GM18909 (cell line): ENCODE data around the gene MAPKAPK2.
A peak's percentile ranks its signal among the peaks of the same experiment; 100 is the strongest.

Experiments used
- ATAC-seq: cut with Tn5 transposase; IDR thresholded peaks from one replicate; pipeline ENCODE4 v1.9.1; 2021; ENCODE audit warnings: mild to moderate bottlenecking; ENCODE audit not compliant: unreplicated experiment, poor library complexity

The MAPKAPK2 gene

GRCh38 chr1:206681359-206681758 is 3.3 kb upstream of the MAPKAPK2 start:
- no peak for ATAC-seq

GRCh38 chr1:206682111-206682510 is 2.6 kb upstream of the MAPKAPK2 start:
- no peak for ATAC-seq

DNA sequence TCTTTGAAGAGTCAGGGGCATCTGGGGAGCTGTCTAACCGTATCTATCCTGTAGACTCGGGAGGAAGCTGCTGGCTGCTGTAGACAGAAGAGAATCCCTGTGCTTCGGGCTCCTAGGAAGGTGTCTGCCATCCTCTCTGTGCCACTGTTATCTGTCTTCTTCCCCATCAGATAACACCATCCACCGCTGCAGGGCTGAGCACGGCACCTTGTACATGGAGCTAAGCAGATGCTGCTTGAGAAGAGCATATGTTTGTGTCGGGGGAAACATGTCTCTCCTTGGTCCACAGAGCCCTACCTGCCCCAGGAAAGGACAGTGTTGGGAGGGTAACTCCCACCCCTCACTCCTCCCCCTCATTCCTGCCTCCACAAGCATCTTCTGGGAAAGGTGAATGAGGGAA is 1.4 kb upstream of the MAPKAPK2 start:
- ATAC-seq: no peak

- ATAC-seq: no peak
These were observed 702 bp upstream of the MAPKAPK2 start for GRCh38 chr1:206684003-206684402.

- peak; percentile 23 for ATAC-seq
These were observed 646 bp downstream of the MAPKAPK2 start for GRCh38 chr1:206685334-206685768.

DNA sequence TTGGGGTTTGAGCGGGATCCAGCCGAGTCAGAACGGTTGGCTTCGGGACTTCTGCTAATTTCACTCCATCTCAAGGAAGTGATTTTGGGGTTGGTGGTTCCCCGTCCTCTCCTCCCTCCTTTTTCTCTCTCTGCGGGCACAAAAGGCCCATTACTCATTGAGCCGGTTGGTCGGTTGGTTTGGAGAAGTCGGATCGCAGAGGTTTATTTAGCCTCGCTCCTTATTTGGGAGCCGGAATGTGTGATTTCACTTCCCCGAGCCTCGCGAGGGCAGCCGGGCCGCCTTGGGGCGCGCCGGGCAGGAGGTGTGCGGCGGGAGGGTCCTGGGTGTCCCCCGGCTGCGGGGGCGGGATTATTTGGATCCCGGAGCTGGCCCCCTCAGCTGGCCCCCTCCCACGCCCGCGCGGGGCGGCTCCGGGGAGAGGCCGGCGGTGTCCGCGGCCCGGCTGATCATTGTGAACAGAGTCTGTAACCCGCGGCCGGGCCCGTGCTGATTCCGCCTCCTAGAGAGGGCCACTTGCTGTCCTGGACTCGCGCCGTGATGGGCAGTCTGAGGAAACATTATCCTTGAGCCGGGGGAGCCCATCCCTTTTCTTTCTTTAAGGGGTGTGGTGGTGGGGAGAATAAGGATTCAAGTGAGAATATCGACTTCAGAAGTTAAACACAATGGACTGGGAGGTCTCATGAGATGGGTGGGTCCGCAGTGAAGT is 1.2 kb downstream of the MAPKAPK2 start:
- peak; percentile 29 for ATAC-seq

- peak; percentile 32 for ATAC-seq
These were observed 2.0 kb downstream of the MAPKAPK2 start for GRCh38 chr1:206686478-206687249.

DNA sequence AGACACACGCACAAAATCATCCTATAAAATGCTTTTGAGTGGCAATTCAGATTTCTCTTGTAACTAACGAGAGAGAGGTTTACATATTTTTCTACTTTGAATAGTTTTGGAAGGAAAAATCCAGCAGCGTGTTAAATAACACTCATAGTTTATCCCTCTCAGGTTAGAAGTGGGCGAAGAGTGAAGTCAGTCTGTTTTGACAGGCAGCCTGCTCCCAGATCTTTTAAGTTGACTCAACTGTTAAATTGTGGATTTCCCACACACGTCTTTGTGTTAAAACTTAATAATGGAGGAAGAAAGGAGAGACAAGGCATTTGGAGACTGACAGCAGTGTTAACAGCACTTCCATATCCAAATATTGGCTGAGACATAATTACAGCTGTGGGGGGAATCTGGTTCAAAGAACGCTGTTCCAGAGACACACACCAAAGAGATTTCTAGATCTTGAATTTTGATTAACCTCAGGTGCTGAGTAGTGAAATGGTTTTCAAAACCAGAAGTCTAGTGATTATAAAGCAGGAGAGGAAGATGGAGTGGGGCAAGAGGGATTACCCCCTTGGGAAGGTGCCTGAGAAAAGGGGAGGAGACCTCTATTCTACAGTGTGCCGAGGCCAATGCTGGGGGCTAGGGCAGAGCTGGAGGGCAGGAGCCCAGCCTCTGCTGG is 2.7 kb downstream of the MAPKAPK2 start:
- no peak for ATAC-seq

DNA sequence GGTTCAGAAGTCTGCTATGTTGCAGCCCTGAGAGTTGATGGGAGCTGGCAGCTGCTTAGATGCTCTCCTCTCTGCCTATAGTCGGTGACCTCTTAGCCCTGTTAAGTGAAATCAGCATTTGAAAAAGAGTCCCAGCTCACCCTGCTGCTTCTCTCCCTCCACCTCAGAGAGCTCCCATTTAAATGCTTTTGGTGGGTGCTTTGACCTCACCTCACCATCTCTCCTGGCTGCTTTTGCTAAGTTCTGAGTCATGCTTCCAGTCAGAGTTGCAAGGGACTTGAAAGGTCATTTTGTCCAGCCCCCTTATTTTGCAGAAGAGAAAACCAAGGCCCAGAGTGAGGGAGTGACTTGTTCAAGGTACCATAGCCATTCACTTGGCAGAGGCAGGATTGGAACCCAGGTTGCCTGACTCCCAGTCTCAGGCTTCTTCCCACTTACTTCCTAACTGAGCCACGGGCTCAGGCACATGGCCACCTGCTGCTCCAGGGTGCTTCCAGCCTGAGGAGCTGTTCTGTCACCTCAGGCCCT is 3.3 kb downstream of the MAPKAPK2 start:
- no peak for ATAC-seq

DNA sequence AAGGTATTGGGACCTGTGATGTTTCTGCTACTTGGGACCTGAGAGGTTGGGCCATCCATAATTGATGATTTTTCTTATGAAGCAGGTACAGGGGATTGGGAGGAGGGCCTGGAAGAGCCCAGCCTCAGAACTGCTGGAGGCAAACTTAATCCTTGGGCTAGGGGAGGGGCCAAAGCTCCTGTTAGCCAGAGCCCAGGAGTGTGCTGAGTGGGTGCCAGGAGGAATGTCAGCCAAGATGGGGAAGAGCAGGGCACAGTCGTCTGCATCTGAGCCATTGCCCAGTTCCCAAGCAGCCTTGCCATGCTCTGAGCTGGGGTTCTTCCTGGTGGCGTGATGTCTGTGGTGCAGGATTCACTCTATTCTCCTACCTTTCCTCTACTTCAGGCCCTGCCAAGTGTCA is 5.8 kb downstream of the MAPKAPK2 start:
- no peak for ATAC-seq

DNA sequence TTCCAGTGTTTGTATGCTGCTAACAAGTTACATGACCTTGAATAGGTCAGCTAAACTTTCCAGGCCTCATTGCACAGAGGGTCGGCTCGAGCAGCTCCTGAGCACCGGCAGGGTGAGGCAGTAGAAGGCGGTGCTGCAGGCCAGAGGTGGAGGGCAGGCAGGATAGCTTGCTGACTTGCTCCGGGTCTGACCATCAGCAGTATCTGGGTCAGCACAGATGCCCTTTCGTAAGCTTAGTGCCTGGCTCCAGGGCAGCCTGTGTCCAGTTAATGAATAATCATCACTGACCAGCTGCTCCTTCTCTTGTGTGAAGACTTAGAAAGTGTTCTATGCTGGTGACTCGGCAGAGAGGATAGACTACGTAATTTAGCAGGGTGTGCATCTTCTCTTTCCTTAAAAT is 6.9 kb downstream of the MAPKAPK2 start:
- no peak for ATAC-seq

GRCh38 chr1:206693029-206693428 is 8.3 kb downstream of the MAPKAPK2 start:
- ATAC-seq: no peak

GRCh38 chr1:206693592-206693991 is 8.9 kb downstream of the MAPKAPK2 start:
- no peak for ATAC-seq

DNA sequence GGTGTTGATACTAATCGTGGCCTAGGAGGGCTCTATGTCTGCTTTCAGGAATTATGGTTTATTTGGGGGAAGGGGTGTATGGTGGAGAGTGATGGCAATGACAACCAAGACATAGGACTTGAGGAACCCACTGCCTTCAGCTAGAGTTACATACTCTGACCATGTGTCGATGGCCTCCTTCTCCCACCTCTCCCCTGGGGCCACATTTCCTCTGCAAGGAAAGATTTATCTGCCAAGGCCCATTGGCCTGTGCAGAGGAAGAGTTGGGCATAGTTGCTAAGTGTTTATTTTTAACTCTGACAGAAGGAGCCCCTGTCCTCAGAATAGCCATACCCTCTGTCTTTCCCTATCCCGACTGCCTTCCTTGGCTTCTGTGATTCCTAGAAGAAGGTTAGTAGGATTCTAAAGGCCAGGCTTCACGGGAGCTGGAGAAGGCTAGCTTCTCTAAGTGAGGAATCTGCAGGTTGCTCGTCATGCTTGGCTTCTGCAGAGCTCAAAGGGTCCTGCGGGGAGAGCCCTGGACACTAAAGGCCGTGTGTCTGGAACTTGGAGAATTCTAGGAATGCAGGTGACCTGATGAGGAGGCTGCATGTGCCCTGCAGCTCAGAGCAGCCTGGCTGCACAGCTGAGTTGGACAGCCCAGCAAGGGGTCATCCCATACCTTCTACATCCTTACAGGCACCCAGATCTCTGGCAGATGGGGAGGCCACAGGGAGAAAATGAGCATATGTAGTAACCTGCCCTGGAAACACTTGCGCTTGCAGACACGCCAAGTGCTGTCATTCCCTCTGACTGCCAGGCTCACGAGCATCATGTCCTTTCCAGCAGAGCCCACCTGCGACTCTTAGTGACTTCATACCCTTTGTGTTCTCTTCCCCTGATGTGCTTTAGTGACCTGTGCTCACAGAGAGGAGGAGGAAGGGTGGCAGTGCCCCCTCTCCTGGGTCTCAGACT is 9.7 kb downstream of the MAPKAPK2 start:
- no peak for ATAC-seq

DNA sequence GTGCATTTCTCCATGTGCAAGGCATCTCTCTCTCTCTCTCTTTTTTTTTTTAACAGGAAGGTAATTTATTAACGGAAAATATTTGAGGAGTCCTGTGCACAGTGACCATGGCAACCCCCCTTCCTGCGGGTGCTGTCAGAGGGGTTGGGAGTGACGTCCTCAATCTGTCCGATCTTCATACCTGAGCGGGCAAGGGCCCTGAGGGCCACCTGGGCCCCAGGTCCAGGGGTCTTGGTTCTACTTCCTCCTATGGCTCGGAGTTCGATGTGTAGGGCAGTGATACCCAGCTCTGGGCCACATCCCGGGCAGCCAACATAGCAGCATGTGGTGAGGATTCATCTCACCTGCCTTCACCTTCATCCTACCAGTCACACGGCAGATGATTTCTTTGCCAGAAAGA is 11.0 kb downstream of the MAPKAPK2 start:
- ATAC-seq: no peak

GRCh38 chr1:206696812-206697585 is 12.3 kb downstream of the MAPKAPK2 start:
- no peak for ATAC-seq

DNA sequence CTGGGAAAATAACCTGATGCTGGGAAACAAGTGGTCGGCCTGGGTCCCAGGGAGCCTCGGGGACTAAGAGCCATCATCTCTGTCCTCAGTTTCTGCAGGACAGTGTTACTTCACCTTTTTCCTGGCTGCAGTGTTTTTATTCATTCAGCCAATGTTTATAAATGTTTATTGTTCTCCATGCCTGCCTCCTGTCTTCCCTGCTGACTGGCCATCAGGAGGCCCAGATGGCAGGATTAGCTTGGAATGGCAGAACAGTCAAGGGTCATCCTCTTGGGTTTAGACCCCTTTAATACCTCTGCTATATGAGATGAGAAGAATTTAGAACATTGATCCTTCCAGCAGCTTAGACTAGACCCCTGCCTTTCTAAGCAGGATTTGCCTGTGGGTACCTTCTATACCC is 13.3 kb downstream of the MAPKAPK2 start:
- no peak for ATAC-seq

GRCh38 chr1:206699000-206699586 is 14.4 kb downstream of the MAPKAPK2 start:
- ATAC-seq: no peak

GRCh38 chr1:206699626-206700025 is 14.9 kb downstream of the MAPKAPK2 start:
- no peak for ATAC-seq
